NCI-H146 treated with DMSO at 0.1 percent for 48 hours (cell line): Measurements from ENCODE around the gene SERBP1.
"Not testable (repeated sequence)": the region's sequence is repeated elsewhere in the genome, so short reads cannot be mapped to it uniquely, and the experiment has no call there.

Experiments
- DNase-seq: peaks from one replicate; lab custom pipeline; 2025; ENCODE audit not compliant: unreplicated experiment; lab: John Stamatoyannopoulos, UW

Gene SERBP1

DNA sequence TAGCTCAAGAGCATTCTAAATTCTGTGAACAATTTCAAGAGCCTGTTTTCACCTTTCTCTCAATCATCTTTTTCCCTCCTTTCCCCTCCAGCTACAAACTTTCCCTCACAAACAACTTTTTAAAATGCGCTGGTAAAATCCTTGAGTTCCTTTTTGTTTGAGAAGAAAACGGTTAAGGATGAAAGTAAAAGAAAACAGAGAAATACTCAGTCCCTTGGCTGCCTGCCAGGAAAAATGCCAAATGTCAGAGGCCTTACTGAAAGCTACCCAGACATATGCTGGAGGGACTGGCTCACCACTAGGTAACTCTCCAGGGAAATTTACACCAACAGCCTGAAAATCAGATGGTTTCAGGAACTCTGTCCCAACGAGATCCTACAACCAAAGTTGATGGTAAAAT is 11.0 kb upstream of the SERBP1 start:
- DNase-seq, result no peak

DNA sequence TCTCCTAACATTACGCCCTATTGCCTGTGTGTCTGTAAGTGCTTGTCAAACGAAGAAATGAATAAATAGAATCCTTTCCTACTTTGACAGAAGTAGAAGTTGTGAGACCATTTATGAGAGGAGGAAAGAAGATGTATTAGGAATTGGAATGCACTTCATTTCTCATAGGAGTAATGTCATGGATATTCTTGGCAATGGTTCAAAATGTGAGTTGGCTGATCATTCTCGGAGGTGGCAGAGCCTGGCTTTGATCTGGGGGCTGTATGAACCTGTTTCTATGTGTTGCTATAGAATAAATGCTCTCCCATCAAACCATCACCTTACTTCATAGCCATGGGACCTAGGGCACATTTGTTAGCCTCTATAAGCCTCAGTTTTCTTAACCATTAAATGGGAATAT is 10.1 kb upstream of the SERBP1 start:
- DNase-seq, result no peak

DNA sequence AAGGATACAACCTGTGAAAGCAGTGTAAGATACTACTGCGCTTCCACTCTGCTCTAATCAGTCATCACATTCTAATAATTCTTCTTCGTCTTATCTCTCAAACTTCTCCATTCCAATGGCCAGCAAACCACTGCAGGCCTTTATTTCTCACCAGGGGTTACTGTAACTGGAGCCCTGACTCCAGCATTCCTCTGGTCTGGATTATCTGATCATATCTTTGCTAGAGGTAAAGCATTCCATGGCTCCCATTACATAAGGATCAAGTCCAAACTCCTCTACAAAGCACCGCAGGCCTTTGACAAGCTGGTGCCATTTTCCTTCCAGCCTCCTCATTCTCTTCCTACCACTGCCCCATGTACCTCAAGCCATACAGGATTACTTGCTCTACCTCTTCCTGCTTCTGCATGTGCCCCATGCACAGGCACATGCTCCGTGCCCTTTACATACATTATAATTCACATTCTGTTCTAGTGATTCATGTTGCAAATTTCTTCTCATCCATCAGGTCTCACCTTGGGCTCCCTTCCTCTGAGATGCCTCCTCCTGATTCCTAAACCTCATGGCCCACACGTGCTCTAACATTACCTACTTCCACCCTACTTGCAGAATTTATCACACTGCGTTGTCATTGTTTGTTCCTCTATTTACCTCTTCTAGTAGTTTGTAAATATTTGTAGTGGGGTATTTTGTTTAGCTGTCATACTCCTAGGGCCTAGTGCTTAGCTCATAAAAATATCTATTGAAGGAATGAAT is 9.3 kb upstream of the SERBP1 start:
- DNase-seq, result no peak

- DNase-seq, result no peak
These were observed 7.8 kb upstream of the SERBP1 start for GRCh38 chr1:67437961-67438360.

DNA sequence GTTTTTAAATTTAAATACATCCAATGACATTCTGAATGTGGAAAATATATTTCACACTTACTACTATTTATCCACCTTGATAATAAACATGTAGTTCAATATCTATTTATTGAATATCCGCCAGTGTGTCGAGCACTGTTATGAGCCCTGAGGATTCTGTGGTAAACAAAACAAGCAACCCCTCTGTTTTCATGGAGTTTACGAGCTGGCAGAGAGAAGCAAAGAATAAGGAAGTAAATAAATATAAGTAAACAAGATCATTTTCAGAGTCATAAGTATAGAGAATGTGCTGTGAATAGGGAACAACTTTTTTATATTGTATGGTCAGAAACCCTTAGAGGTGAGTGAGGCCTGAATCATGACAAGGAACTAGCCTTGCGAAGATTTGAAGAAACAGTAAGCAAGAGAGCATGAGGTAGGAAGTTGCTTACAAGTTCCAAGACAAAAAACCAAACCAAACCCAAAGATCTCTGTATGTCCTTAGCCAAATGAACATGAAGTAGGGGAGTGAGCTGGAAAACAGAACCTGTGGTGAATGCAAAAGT is 6.4 kb upstream of the SERBP1 start:
- DNase-seq, result no peak

DNA sequence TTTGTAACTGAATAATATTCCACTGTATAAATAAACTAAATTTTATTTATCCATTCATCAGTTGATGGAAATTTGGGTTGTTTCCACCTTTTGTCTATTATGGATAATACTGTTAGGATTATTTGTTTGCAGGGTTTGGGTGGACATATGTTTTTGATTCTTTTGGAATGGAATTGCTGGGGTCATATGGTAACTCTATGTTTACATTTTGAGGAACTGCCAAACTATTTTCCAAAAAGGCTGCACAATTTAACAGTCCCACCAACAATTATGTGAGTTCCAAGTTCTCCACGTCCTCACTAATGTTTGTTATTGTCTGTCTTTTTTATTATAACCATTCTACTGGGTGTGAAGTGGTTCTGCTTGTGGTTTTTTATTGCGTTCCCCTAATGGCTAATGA is 4.3 kb upstream of the SERBP1 start:
- no peak for DNase-seq

- DNase-seq, result no peak
These were observed 3.6 kb upstream of the SERBP1 start for GRCh38 chr1:67433837-67434236.

GRCh38 chr1:67432745-67433144 is 2.5 kb upstream of the SERBP1 start:
- no peak for DNase-seq

DNA sequence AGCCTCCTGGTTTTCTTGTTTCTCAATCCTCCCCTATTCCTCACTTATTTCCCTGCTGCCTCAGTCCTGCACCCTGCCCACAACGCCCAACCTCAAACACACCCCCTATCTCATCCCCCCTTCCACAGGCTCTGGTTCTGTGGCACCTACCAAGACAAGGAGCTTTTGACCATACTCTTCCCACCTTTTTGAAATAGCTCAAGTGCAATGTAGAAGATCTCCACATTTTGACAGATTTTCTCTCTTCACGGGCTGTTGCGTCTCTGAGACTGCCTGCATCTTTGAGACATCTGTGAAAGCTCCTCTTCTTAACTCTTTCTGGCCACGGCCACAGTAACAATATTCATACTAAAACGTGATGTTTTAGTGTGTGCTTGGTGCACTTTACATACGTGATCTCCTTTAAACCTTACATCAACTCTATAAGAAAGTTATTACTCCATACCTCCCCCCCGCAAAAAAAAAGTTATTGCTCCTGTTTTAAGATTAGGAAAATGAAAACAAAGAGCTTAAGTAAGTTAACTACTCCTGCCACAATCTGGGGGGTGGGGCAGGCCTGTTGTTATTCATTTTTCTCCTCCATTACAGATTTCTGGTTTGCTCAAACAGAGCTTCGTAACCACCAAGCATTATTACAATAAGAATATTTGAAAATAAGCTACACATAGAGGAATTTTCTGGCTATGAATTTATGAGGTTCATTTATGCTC is 1.8 kb upstream of the SERBP1 start:
- DNase-seq, result no peak

DNA sequence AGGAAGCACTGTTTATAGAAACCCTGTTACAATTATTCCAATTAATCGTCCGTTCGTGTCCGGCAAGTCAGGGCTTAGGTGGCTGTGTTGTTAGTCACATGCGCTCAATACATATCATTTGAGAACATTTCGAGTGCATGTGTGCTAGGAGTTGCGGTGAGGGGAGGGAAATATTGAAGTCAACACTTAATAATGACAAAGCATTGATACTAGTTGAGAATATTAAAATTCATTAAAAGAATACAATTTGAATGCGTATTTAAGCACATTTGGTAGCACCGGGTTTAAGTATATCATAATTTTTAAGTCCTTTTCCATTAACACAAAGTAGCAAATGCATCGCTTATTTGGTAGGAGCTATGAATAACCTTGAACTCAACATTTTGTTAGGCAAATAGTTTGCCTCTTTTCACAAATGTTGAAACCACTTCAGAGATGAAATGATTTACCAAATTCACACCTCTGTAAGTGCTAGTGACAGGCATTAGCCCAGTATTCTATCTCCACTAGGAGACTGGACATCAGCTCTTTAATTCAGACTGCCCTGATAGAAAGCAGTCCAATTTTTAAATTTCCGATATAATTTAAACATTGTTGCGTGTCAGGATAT is 1.1 kb upstream of the SERBP1 start:
- DNase-seq, result no peak

DNA sequence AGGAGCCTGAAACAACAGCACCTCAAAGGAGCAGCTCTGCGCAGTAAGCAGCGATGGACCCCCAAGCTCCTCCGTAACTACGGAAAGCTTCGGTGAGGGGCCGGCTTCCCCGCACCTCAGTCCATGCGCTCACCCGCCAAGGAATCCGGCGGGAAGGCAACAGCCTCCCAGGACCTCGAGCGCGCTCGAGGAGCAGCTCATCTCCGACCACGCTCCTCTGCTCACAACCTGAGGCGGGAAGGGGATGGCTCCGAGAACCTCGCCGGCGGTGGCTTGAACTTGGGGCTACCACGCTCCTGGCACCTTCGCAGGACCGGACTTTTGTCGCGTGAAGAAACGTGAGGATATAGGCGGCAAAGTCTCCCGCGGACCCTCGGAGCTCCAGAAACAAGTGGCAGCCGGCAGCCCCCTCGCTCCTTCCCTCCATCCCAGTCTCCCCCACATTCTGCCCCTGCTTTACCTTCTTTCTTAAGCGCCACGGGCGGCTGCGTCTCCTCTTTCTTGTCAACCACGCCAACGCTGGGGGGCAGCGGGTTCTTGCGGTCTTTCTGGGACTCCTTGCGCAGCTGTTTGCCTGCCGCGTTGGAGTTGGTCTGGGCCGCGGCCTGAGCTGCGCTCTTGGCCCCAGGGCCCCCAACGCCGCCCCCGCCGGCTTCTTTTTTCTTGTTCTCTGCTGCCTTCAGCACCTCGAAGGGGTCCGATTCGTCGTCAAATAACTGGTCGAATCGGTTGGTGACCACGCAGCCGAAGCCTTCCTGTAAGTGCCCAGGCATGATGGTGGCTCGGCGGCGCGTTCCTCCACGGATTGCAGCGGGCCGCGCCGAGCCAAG is 459 bp downstream of the SERBP1 start:
- DNase-seq, result no peak

GRCh38 chr1:67429011-67429527 is 1.1 kb downstream of the SERBP1 start:
- DNase-seq, result no peak

DNA sequence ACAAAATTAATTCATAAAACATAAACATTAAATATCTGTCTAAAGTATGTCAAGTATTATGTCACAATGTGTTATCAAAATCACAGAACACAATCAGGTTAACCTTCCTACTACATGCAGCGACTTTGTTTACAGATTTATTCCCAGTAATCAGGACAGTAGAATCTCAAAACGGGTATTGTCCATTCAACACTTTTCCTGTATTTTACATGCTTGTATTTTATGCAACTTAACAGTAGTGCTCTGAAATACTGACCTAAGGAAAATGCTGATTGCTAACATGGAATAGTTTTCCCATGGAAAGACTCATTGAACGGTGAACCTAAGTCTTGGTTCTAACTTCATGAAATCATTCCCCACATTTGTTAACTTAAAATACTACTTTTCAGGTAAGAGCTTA is 2.3 kb downstream of the SERBP1 start:
- DNase-seq, result no peak

GRCh38 chr1:67427465-67427864 is 2.7 kb downstream of the SERBP1 start:
- no peak for DNase-seq

- no peak for DNase-seq
These were observed 9.2 kb downstream of the SERBP1 start for GRCh38 chr1:67420835-67421492.

- no peak for DNase-seq
These were observed 11.2 kb downstream of the SERBP1 start for GRCh38 chr1:67418839-67419586.

GRCh38 chr1:67417733-67418132 is 12.5 kb downstream of the SERBP1 start:
- not testable (repeated sequence) for DNase-seq

DNA sequence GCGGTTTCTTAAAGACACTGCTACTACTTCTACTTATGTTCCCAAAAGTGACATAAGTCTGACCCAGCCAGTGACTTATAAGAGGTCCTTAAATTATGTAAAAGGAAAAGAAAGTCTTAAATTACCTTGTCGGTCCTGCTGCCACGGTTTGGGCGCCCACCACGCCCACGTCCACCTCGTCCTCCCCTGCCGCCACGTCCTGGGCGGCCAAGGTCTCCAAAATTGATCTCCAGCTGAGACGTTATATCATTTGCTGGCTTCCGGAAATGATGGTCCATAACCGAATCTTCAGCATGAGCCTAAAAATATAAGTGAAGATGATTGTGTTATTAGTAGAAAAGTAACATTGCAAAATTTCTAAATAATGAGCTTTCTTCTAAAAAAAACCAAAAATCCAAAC is 15.2 kb downstream of the SERBP1 start:
- no peak for DNase-seq

DNA sequence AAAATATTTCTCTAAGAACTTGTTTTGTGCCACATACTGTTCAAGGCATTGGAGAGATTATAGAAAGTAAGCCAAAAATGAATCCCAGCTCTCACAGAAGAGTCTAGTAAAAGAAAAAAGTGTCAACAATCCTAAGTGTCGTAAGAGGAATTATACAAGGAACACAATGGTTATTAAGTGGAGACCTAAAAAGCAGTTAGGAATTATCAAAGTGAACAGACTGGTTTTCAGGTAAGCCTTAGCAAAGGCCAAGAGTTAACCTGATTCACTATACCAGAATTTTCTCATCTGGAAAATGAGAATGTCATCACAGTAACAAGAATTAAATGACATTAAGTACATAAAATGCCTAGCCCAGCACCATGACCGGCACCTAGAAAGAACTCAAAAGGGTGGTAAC is 15.6 kb downstream of the SERBP1 start:
- no peak for DNase-seq

DNA sequence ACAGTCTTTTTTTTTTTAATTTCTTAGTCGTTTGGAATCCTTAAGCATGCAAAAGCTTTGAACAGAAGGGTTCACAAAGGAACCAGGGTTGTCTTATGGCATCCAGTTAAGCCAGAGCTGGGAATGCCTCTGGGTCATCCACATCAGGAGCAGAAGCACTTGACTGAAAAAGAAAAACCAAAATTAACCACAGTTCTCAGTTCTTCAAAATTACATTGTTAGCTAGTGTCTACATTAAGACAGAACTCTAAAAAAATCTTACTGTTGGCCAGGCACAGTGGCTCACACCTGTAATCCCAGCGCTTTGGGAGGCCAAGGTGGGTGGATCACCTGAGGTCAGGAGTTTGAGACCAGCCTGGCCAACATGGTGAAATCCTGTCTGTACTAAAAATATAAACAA is 17.1 kb downstream of the SERBP1 start:
- not testable (repeated sequence) for DNase-seq
